NCI-H345 (cell line): Measurements from ENCODE around the gene RAB30.
A peak's percentile ranks its signal among the peaks of the same experiment; 100 is the strongest.

Source experiments
- DNase-seq: peaks from one replicate; lab custom pipeline; 2025; lab: John Stamatoyannopoulos, UW

The RAB30 gene

DNA sequence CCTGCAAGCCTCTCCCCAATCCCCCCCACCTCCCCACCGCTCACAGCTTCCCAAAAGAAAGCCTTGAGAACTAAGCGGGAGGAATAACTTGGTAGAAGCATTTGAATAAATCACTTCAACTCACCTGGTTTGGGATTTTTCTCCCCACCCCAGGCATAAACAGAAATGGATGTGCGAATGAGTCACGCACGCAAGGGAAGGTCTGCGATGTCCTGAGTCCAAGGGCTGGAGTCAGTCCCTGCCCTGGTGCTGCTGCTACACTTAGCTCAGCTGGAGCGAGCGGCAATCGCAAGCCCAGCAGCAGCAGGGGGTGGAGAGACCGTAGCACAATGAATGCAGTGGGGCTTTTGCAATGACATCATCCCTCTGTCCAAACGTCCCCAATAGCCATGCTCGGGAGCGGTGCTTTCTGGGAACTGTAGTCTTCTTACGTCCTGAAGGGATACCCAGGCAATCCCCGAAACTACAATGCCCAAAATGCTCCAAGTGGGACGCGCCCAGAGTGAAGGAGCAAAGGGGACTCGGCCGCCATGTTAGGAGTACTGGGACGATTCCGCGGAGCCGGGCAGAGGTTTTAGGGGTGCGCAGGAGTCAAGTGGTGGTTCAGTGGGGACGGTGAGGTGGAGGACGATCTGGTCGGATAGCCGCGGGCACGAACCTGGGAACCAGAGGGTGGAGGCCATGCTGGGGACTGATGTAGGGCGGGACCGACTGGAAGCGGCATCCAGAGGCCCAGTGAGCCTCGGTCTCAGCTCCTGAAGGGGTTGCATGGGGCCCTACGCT lies at the start of gene RAB30:
Gene RAB30 (minus strand): TSS at position 331 of the 783 bp plus-strand sequence. CDS start 74,581 bp downstream, outside the sequence.
- DNase-seq = peak; percentile 99

DNA sequence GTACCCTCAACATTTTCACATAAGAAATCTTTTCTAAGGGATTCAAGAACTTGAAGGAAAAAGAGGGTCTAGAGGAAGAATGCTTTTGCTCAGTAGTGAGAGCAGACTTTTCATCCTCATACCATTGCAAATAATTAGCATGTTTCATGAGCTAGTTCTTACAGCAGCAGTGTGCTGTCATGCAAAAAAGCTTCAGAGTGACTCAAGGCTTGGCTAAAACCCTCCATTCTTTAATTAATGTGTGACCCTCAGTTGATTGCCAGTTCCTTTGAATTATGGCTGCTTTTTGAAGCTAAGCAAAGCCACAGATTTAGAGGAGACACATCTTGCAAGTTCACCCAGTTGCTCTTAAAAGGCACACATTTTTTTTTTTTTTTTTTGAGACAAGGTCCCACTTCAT lies 48.6 kb upstream of the RAB30 start:
- DNase-seq = no peak

GRCh38 chr11:83119216-83119615 lies 47.5 kb upstream of the RAB30 start:
- no peak for DNase-seq

DNA sequence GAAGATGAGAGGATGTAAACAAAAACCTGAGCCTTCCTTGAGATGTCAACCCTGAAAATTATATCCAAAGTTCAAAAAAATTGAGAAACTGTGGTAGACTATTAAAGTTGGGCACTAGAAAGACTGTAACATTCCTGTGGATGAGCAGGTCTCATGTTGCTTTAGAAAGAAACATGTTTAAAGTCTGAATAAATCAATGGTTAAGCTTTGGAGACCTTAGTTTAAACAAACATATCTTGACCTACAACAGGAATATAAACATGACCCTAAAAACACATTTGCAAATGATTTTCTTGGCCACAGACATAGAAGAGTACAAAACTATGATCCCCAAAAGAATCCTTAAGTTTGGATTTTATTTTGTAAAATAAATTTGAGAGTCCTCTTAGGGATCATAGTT lies 47.1 kb upstream of the RAB30 start:
- no peak for DNase-seq

- no peak for DNase-seq
These were observed 44.4 kb upstream of the RAB30 start for GRCh38 chr11:83116015-83116641.

GRCh38 chr11:83115551-83115950 lies 43.9 kb upstream of the RAB30 start:
- DNase-seq = peak; percentile 34

- peak; percentile 34 for DNase-seq
These were observed 43.3 kb upstream of the RAB30 start for GRCh38 chr11:83115026-83115425.

DNA sequence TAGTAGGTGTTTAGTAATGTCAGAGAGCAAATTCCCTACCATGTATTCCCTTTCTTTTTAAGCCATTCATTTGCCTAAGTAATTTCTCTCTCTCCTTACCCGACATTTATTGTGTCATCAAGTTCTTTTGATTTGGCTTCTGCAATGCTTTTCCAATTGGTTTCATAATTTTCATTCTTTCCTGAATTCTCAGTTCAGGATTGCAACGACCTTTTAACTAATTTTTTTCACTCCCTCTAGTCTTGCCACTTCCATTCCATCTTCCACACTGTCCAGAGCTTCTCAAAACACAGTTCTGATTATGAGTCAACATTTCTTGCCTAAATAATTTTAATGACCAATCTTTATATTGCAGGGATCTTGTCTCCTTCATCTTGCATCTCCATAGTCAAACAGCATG lies 41.2 kb upstream of the RAB30 start:
- no peak for DNase-seq

- DNase-seq = no peak
These were observed 33.5 kb upstream of the RAB30 start for GRCh38 chr11:83105168-83105567.

DNA sequence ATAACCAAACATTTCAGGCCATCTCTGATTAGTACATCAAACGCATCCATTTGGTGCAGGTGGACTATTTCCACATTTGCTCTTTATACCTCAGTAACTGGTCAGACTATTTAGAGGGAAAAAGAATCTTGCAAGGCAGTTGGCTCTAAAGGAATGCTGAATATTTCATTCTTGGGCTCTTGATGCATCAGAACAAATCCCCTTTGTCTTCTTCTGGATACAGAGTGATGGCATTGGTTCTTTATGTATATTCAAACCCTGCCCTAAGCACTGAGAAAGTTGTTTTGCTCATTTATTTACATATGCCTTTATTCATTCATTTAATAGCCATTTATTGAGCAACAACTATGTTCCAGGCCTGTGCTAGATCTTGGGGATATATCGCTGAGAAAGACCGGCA lies 31.1 kb upstream of the RAB30 start:
- no peak for DNase-seq

DNA sequence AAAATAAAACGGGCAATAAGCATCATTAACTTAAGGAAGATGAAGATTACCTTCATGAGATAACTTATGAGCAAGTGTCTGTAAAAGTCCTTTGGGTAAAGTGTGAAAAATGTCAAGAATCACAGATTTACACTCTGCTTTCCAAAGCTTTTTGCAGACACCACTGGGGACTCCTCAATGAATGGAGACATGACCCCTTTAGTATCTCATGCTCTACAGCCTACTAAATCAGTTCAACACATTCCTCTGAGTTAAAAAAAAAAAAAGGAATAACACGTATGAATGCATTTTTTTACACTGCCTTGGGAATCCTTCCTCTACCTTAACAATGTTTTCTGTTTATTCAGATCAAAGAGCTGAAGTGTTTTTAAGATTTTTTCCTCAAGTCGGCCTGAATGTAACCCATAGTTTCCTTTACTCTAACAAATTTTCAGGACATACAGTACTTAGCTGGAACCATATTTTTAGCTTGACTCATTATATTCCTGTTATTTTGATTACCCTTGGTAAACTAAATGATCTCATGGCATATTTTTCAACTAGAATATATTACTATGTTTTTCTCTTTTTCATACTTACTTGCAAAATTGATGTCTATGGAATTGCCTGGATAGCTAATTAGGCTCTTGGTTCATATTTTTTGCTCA lies 25.9 kb upstream of the RAB30 start:
- DNase-seq = no peak

- DNase-seq = no peak
These were observed 21.9 kb upstream of the RAB30 start for GRCh38 chr11:83093634-83094033.

DNA sequence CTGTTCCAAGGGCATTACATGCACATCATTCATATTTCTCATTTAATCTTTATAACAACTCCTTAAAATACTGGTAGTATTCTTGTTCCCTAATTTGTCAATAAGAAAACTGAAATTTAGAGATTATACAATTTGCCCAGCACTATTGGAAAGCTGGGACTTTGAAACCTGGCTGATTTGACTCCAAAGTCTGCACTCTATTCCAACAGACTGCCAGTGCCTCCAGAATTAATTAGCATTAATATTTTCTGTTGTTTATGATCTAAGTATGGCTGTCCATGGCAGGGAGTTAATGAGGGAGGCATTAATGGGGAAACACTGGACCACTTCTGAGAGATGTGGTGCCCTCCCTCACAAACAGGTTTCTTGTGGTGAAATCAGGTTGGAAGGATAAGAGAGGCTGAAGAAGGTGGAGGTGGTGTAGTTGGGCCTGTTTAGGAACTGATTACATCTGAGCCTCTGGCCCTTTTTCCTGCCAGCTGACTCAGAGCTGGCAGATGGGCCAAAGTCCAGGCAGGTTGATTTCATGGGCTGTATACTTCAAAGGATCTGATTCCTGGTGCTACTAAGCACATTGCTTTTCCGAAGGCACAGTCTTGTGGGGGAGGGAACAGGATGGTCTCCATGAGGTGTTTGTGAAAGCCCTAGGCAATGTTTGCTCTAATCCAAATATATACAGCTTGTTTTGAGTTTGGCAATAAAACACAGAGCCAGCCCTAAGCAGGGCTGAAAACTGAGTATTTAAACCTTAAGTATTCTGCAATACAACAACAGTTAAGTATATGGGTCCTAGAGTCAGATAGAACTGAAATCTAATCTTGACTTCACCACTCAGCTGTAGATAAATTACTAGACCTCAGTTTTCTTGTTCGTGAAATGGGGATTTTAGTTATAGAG lies 21.0 kb upstream of the RAB30 start:
- DNase-seq = no peak

DNA sequence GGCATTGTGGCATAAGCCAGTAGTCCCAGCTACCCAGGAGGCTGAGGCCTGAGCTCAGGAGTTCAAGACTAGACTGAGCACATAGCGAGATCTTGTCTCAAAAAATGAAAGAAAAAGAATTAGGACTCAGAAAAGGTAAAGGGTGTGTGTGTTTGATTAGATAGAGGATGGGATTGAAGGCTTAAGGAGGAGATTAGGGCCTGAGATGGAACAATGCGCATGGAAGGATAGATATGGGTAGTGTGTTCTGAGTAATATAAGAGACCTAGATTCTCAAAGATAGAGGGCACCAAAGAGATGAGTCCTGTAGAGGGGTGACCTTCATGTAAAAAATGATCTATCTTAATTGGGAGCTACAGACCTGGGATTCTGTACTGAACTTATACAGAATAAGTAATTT lies 17.3 kb upstream of the RAB30 start:
- DNase-seq = no peak

DNA sequence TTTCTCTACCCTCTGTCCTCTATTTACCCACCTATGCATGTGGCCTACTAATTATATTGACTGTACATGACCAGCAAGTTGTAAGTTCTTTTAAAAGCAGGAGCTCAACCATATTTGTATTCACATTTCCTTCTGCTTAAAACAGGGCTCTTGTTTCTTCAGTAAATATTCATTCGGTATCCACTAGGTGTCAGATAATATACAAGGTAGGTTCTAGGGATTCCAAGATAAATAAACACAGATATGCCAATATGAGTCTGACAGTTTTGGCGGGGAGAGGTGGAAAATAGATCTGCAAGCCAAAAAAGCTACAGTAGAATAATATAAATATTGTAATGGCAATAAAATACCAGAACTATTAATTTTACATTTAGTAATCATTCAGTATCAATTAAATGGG lies 15.3 kb upstream of the RAB30 start:
- peak; percentile 43 for DNase-seq

GRCh38 chr11:83079820-83080219 lies 8.1 kb upstream of the RAB30 start:
- no peak for DNase-seq

DNA sequence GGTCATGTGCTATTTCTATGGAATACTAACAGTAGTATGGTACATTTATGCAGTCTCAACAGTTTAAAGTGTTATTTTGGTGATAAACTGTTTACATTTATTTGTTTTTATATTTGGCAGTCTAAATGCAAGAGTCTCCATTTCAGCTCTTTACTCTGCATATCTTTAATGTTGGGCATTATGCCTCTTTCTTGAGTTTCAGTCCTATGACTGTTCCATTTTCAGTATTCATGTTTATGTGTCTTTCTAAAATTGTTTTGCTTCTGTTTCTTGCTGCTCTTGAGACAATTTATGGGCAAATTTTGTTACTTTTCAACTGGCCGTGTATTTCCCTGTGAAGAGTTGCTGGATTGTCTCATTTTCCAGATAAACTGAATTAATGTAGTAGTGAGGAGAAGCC lies 6.6 kb upstream of the RAB30 start:
- DNase-seq = no peak

- DNase-seq = no peak
These were observed 2.2 kb upstream of the RAB30 start for GRCh38 chr11:83073884-83074283.

- no peak for DNase-seq
These were observed 1.6 kb upstream of the RAB30 start for GRCh38 chr11:83073258-83073657.

GRCh38 chr11:83072350-83073242 lies 899 bp upstream of the RAB30 start:
- DNase-seq = no peak
